Left renal cortex interstitium (tissue), 4 donors: ENCODE data around the gene UGT1A7. TPM values are rescaled to one million over a fixed set of nuclear protein-coding genes. Genes with fewer than 3 reads are reported as not detected.
"Not testable (repeated sequence)": the region's sequence is repeated elsewhere in the genome, so short reads cannot be mapped to it uniquely, and the experiment has no call there.

Experiments used
- DNase-seq, 4 donors: peaks; one replicate each; pipeline ENCODE4 v3.0.0-alpha.2; 2013; ENCODE audit warnings: low read depth in 4 of 4, low spot score in 2 of 4, missing footprints in 1 of 4
- polyA plus RNA-seq, 4 donors: library from polyadenylated mRNA; unstranded; fragments of 120-200 nt; gene quantifications; one replicate each; pipeline ENCODE4 v1.2.1, GENCODE V29; 2013; ENCODE audit not compliant: insufficient read length in 4 of 4

The UGT1A7 gene
- polyA plus RNA-seq, 4 donors = not detected

DNA sequence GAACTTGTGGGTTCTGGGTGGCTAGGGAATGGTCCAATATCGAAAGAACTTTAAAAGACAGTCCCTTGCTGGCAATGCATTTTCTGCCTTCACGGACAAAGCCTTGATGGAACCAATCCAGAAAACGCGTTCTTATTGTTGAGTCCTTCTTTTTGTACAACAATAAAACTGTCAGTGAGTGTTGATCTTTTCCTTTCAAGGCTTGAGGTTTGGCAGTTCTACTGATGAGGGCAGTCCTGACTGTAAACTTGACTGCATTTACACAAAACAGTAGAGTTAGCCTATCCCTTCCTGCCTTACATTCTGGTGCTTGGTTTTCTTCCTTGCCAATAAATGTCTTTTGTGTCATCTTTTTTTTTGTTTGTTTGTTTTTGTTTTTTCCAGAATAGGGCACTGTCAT is 2.5 kb upstream of the UGT1A7 start:
- DNase-seq = no peak

DNA sequence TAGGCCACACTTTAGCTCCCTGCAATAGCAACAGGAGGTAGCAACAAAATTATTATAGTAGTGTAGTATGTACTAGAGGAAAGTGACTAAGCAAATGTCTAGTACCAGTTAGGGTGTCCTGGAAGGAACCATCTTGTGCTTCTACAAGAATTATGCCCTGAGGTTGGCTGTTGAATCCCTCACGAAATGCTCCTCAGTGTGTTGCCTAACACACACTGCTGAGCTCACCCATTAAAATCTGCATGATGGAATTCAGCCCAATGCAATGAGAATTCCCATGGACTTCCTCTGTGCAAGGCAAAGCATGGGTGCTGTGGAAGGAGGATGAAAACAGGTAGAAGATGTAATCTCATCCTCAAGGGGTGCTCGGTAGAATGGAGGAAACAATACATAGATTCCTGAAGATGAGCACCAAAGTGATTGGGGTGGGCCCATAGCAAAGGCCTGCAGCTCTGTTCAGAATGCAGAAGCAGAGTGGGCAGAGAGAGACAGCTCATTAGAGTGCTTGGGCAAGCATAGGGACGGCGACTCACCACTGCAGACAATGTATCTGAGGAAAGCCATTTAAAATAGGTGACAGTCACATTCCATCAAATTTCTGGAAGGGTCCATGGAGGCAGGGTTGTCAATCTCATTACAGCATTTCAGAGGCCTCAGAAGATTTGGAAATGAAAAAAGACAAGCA is 1.2 kb upstream of the UGT1A7 start:
- DNase-seq = no peak

DNA sequence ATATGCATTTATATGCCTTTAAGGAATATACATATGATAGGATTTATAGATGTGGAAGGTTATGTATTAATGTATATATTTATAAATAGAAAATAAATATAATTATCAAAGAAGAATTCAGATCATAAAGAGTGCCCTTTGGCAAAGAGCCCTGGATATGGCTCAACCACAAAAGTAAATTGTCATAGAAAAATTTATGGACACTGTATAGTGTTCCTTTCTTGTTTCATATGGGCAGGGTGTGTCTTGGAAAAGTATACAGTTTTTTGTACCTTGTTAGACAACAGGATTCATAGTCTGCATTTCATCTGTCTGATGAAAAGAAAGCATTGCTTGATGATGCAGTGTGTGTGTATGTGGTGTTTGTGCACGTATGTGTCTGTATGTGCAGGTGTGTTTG is 2.9 kb downstream of the UGT1A7 start:
- DNase-seq = no peak

DNA sequence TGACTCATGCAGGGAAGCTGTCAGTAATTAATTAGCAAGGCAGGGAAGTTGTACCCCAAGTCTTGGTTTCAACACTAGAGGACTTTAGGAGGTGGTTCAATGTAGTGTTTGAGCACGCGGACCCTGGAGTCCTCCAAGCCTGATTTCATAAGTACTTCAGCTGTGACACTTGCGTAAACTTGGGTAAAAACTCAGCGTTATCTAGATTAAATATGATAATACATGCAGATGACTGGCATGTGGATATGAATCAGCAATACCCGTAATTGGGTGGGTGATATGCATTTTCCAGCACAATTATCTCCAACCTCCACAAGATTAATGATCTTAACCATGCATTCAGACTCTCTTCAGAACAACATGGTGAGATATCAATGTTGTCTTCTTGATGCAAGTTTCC is 5.2 kb downstream of the UGT1A7 start:
- no peak for DNase-seq

DNA sequence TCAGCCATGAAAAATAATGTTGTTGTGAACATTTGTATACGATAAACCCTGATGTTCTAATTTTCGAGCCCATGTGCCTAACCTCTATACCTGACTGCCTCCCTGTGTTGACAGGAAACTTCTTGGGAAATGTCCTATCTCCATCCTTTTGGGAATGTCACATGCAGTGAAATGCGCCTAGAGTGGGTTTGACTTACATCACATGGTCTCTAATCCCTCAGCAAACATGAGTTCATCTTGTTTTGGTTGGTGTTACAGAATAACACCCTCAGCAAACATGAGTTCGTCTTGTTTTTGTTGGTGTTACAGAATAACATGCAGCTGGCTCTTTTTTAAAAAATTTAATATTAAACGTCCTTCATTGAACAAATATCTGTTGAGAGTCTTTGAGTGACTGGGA is 6.6 kb downstream of the UGT1A7 start:
- no peak for DNase-seq

DNA sequence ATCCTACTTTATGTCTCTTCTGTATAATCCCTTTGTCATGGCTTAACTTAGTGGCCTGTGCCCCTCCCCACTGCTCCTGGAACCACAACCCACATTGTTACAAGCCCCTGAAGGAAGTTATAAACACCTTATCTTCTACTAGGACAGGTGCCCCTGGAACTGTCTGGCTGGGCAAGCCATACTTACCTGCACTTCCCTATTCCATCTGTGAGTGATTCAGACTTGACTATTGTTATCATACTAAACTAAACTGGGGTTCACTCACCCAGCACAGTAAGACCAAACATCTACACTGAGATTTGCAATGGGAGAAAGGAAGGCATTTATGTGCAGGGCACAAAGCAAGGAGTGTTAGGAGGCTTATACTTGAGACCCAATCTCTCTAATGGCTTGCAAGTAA is 7.3 kb downstream of the UGT1A7 start:
- no peak for DNase-seq

DNA sequence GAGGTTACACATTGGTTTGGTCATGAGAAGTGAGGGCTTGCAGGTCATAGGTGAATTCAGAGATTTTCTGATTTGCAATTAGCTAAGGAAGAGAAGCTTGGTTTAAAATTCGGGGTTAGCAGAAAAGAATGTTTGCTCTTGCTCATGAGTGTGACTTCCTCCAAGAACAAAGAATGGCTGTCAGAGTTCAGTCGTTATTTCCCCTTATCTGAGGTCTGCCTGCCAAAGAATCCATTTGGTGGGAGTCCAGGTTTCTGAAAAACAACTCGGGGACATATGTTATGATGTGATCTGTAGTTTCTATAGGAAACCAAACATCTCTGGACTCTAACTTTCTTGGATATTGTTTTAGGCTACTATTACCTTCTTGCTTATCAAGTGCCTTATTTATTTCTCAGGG is 7.8 kb downstream of the UGT1A7 start:
- no peak for DNase-seq

DNA sequence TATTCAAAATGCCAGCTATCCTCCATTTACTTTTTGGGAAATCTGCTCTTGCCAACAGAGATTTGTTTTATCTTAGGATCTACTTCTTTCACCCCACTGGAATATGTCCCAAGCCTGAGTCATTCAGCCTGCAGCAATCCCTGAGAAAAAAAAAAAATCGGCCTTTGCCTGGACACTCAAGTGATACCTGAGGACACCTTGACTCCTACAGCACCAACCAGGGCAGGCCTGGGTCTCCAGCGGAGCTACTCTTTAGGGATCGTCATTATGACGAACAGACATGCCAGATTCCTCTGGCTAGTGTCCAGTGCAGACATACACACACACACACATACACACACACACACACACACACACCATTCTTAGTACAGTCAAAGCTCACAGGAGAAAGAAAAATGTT is 8.7 kb downstream of the UGT1A7 start:
- DNase-seq = no peak

DNA sequence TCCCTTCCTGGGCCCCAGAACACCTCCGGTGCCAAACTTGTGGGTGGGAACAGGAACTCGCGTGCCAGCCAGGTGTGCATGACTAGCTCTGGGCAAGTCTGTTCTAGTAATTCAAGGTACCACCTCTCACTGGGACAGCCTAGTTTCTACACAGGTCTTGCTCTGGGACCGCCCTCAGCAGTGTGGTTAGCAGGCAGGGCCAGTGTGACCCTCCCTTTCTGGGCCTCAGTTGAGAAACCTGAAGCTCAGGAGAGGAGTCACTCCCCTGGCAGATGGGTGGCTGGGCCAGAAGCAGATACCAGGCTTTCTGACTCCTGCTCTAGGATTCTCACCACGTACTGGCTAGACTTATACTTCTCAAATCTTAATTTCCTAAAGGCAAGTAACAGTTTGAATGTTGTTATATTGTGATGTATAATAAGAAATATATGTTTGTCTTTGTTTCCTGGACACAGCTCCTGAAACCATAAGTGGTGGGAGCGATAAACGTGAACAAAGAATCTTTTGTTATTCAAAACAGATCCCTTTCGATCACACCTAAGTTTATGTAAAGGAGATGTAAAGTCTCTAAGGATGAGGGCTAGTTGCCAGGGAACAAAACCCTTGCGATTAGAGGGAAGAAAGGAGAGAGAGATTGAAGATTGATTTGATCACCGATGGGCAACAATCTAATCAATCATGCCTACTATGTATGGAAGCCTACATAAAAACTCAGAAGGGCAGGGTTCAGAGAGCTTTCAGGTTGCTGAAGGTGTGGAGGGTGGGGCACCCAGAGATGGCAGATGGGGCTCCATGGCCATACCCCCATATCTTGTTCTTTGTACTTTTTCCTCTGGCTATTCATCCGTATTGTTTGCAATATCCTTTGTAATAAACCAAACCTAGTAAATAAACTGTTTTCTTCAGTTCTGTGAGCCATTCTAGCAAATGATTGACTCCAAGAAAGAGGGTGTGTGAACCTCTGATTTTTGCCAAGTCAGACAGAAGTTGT is 10.0 kb downstream of the UGT1A7 start:
- DNase-seq = no peak

DNA sequence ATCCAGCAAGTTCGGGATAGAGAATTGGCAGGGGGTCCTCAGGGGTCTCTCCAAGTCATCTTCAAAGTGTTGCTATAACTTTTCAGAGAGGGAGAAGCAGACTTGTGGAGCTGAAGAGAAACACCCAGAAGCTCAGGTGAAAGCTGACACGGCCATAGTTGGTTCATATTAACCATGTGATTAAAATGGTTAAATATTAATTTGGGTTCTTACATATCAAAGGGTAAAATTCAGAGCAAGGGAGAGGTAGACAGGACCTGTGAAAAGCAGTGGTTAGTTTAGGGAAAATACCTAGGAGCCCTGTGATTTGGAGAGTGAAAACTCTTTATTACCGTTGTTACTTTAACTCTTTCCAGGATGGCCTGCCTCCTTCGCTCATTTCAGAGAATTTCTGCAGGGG is 10.9 kb downstream of the UGT1A7 start, which contains the start of gene UGT1A6:
Gene UGT1A6 (plus strand): TSS at position 243 of the 400 bp plus-strand sequence. CDS start 115 bp downstream, at position 358.
- no peak for DNase-seq

DNA sequence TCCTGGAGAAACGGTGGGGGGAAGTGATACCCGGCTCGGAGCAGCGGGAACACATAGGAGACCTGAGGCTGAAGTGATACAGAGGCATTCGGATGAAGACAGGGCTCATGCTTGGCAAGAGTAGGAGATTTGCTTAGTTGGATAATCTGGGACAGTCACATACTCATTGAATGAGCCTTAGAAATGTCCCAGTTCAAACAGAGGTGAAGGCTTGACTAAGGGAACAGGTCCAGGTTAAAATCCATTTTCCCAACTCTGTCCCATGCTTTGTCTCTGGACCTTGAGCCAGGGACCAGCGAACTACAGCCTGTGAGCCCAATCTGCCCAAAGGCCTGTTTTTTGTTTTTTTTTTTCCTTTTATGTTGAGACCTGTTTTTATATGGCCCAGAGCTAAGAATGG is 12.3 kb downstream of the UGT1A7 start:
- DNase-seq = no peak

DNA sequence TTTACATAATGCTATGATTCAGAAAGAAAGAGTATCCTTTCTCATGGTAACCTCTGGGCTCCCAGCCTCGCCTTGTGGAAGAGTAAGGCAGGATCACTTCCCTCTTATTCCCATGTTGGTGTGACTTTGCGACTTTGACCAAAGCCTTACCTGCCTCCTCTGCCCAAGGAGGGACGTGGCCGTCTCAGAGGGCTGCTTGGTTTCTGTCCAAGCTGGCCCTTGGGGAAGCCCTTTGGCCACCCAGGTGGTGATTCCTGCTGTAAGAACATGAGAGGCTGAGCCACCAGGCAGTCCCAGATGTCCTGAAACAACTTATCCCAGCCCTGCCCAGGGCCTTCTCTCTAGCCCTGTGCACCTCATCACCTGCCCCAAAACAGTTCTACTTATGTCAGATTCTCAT is 17.0 kb downstream of the UGT1A7 start:
- no peak for DNase-seq

DNA sequence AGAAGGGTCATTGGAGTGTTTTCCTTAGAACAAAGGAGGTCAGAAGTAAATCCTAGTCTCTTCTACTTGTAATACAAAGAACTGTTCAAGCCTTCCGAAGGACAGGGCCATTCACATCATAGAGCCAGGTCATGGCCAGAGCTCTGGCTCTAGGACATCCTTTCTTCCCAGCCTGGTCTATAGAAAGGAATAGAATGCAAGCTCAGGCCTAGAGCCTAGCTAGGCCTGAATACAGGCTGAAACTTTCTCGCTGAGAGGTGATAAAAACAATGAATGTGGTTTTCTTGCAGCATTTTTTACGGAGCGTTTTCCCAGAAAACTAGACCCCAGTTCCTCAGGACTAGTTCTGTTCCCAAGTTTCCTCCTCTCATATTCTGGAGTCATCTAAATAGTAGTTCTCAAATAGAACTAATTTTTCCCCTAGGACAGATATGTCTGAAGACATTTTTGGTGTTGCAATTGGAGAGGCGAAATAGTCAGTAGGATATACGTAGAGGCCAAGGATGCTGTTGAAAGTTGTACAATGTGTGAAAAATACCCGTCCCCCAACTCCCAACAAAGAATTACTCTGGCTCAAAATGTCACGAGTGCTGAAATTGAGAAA is 17.8 kb downstream of the UGT1A7 start:
- DNase-seq = no peak

DNA sequence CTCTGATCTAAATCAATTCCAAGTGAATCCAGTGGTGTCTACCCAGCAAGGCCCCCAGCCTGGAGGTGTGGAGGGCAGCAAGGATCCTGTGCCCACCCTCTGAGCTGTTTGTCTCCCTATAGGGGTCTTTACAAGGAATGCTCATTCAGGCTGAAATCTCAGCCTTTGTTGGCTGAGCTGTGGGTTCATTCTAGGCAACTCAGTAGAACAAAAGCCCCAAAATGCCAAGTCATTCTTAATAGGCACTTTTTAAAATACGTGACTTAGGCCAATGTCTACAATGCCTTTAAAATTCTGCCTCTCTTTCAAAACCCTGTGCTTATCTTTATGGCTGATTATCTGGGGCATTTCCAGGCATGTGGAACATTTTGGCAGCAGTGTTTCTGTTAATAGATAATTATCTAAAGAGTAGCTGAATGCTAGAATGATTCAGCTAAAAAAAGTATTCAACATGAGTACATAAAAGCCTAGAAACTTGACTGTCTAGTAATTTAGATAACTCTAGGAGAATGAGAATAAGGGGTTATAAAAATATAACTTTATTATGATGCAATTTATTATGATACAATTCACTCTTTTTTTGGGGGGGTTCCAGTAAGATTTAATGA is 18.4 kb downstream of the UGT1A7 start:
- DNase-seq = peak in 2 of 4 donors; percentile 10 to 21

DNA sequence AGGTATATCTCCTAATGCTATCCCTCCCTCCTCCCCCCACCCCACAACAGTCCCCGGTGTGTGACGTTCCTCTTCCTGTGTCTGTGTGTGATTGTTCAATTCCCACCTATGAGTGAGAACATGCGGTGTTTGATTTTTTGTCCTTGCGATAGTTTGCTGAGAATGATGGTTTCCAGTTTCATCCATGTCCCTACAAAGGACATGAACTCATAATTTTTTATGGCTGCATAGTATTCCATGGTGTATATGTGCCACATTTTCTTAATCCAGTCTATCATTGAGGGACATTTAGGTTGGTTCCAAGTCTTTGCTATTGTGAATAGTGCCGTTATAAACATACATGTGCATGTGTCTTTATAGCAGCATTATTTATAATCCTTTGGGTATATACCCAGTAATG is 19.1 kb downstream of the UGT1A7 start:
- DNase-seq = not testable (repeated sequence)

DNA sequence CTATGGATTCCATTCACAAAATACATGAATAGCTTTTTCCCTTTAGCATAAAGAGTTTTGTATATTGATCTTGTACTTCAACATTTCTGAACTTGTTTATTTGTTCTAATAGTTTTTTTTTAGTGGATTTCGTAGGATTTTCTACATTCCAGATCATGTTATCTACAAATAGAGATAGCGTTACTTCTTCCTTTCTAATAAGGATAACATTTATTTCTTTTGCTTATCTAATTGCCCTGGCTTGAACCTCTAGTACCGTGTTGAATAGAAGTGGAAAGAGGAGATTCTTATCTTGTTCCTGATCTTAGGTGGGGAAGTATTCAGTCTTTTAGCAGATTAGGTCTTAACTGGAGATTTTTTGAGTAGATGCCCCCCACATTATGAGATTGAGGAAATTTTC is 20.5 kb downstream of the UGT1A7 start:
- no peak for DNase-seq

DNA sequence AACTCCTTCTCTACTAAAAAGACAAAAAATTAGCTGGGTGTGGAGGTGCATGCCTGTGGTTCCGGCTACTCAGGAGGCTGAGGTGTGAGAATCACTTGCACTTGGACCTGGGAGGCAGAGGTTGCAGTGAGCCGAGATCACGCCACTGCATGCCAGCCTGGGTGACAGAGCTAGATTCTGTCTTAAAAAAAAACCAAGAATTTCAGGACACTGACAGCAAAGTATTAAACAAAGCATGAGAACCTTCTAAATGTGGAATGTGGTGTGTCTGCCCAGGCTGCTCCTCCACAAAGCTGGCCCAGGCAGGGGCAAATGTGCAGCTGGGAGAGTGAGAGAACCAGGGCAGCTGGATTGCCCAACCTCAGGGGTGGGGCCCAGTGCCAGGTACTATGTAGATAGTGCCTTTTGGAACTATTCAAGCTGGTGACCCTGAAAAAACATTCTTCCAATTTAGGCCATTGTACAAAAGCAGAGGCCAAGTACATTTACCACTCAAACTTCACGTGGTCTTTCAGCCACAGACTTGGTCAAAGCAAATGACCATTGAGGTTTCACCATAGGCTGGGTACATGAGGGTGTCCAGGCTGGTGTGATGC is 24.3 kb downstream of the UGT1A7 start:
- DNase-seq = no peak

DNA sequence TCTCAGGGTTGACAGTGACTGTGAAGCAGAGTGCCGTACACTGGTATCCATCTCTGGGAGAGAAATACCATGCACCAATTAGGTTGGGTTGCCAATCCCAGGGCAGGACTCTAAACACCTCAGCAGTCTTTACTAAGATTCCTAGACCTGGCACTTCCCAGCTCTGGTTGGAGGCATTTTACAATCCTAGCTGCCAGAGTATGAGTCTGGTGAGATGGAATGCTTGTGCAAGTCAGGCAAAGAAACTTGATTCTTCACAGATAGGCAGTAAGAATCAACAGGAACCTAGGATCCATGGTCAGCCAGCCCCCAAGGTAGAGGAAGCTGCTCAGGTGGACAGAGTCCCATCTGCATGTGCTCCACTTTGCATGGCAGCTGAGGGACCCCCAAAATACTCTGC is 25.0 kb downstream of the UGT1A7 start:
- DNase-seq = no peak

DNA sequence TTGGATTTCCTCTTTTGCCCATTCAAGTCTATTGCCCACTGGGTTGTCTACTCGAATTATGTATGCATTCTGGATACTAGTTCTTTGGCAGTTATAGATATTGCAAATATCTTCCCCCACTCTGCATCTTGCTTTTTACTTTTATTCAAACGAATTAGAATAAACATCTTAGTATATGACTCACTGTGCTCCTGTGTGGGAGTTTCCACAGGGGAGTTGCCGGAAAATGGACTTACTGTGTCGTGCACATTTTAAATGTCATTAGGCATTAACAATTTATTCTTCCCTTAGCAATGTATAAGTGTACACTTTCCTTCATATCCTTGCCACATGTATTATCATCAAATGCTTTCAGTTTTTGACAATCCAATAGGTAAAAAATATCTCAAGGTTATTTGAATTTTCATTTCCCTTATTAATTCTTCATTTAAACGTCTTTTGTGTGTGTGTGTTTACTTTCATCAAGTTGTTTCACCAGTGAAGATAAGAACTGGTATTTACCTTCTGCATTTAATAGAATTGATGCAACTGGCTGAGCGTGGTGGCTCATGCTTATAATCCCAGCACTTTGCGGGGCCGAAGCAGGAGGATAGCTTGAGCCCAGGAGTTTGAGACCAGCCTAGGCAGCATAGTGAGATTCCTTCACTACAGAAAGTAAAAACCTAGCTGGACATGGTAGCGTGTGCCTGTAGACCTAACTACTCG is 26.4 kb downstream of the UGT1A7 start:
- no peak for DNase-seq

DNA sequence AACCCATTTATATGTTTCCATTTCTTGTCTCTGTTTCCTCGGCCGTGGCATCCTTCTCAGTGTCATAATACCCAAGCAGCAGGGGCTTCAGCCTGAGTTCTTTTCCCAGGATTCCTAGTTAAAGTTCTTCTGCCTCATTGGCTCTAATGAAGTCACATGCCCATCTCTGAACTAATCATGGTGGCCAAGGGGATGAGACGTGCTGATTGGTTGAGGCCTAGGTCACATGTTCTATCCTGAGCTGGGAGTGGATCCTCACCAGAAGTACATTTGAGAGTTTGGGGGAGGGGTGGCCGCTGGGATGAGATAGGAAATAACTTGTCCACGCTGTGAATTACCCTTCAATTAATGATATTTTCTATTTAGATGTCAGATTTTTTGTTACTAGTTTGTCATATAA is 27.2 kb downstream of the UGT1A7 start:
- DNase-seq = no peak
